Measurements from ENCODE around the gene CLCA2.

The CLCA2 gene, protein sequence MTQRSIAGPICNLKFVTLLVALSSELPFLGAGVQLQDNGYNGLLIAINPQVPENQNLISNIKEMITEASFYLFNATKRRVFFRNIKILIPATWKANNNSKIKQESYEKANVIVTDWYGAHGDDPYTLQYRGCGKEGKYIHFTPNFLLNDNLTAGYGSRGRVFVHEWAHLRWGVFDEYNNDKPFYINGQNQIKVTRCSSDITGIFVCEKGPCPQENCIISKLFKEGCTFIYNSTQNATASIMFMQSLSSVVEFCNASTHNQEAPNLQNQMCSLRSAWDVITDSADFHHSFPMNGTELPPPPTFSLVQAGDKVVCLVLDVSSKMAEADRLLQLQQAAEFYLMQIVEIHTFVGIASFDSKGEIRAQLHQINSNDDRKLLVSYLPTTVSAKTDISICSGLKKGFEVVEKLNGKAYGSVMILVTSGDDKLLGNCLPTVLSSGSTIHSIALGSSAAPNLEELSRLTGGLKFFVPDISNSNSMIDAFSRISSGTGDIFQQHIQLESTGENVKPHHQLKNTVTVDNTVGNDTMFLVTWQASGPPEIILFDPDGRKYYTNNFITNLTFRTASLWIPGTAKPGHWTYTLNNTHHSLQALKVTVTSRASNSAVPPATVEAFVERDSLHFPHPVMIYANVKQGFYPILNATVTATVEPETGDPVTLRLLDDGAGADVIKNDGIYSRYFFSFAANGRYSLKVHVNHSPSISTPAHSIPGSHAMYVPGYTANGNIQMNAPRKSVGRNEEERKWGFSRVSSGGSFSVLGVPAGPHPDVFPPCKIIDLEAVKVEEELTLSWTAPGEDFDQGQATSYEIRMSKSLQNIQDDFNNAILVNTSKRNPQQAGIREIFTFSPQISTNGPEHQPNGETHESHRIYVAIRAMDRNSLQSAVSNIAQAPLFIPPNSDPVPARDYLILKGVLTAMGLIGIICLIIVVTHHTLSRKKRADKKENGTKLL

DNA sequence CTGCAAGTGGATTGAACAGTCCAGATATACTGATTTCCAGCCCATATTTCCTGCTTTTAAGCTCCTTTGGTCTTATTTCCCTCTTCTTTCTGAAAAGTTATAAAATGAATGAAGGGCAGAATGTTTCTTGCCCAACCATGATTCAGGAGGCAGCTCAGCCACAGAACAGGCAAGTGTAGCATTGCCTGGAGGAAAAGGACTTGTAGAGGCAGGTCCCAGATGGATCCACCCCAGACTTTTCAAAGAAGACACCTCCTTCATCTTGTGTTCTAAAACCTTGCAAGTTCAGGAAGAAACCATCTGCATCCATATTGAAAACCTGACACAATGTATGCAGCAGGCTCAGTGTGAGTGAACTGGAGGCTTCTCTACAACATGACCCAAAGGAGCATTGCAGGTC lies at the start of gene CLCA2:
Gene CLCA2 (plus strand): TSS at position 299 of the 400 bp plus-strand sequence. CDS start 77 bp downstream, at position 376.
- Mint-ChIP-seq H3K4me1 (peaks cover 7% of the 10 kb centered on the region), H3K27ac (no peak within 1 kb of the TSS), H3K36me3 (no peaks in the 10 kb centered on the region), H3K27me3 (peaks cover 6% of the 10 kb centered on the region), H3K9me3 (no peaks in the 10 kb centered on the region), H3K4me3 (no peak within 1 kb of the TSS)
- ATAC-seq: no peak

DNA sequence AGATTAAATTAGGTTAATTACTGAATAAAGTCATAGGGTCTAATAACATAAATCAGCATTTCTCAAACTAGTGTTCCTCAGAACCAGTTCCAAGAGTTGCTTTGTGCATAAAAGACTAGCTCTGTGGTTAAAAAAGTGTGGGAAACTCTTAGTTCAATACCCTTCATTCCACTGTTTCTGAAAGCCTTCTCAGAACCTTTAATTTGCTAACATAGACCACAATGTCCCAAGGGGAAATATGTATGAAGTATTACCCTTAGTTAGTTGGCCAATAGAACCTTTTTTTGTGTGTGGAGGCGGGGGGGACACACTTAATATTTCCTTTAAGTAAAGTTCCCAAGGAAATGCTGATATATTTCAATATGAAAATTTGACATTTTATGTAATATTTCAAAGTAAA lies 48.3 kb upstream of the CLCA2 start:
- H3K27me3 Mint-ChIP-seq: no peaks in the 10 kb centered on the region
- H3K4me1 Mint-ChIP-seq: no peaks in the 10 kb centered on the region
- H3K9me3 Mint-ChIP-seq: peaks cover 9% of the 10 kb centered on the region
- ATAC-seq: no peak
- no peak overlapping the region for H3K4me3 Mint-ChIP-seq
- H3K27ac Mint-ChIP-seq: no peak overlapping the region
- peaks cover 60% of the 10 kb centered on the region for H3K36me3 Mint-ChIP-seq

DNA sequence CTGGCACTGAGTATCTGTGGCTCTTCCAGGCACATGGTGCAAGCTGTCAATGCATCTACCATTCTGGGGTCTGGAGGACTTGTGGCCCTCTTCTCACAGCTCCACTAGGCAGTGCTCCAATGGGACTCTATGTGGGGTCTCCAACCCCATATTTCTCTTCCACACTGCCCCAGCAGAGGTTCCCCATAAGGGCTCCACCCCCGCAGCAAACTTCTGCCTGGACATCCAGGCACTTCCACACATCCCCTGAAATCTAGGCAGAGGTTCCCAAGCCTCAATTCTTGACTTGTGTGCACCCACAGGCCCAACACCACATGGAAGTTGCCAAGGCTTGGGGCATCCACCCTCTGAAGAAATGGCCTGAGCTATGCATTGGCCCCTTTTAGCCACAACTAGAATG lies 46.6 kb upstream of the CLCA2 start:
- Mint-ChIP-seq H3K36me3 (peaks cover 51% of the 10 kb centered on the region), H3K9me3 (peaks cover 9% of the 10 kb centered on the region), H3K4me3 (no peak overlapping the region), H3K4me1 (no peaks in the 10 kb centered on the region), H3K27me3 (no peaks in the 10 kb centered on the region), H3K27ac (no peak overlapping the region)
- no peak for ATAC-seq

DNA sequence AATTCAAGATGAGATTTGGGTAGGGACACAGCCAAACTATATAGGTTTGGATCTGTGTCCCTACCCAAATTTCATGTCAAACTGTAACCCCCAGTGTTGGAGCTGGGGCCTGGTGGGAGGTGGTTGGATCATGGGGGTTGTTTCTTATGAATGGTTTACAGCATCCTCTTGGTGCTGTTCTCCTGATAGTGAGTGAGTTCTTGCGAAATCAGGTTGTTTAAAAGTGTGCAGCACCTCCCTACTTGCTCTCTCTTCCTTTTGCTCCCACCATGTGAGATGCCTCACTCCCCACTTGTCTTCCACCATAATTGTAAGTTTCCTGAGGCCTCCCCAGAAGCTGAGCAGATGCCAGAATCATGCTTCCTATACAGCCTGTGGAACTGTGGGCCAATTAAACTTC lies 45.2 kb upstream of the CLCA2 start:
- H3K36me3 Mint-ChIP-seq: peaks cover 37% of the 10 kb centered on the region
- no peak for ATAC-seq
- no peak overlapping the region for H3K27ac Mint-ChIP-seq

DNA sequence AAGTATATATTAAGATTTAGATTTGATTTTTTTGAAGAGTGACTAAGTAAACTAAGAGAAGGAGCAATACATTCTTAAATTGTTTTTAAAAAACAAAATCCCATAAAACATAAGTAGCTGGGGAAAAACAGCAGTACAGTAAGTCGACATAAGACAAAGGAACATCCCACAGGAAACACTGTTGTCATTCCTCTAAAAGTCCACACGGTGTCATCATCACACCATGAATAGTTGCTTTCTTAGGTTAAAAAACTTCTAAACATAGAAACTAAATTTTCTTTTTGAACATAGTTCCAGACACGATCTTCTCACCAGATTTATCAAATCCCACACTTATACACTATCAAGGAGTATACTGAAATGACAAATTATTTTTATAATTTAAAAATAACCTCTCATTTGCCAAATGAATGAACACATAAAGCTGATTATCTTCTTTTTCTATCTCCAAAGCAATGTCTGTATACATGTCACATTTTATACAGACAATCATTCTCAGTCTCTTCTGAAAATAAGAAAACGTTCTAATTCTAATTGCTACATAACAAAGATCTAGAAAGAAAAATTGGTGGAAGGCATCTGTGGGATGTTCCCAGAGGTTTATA lies 43.6 kb upstream of the CLCA2 start:
- ATAC-seq: no peak
- no peak overlapping the region for H3K27ac Mint-ChIP-seq
- peaks cover 9% of the 10 kb centered on the region for H3K9me3 Mint-ChIP-seq
- H3K36me3 Mint-ChIP-seq: peaks cover 25% of the 10 kb centered on the region
- H3K4me1 Mint-ChIP-seq: no peaks in the 10 kb centered on the region
- no peak overlapping the region for H3K4me3 Mint-ChIP-seq
- no peaks in the 10 kb centered on the region for H3K27me3 Mint-ChIP-seq

More for the DNA sequence above, 45.2 kb upstream of the CLCA2 start:
- H3K9me3 Mint-ChIP-seq: peaks cover 9% of the 10 kb centered on the region
- no peak overlapping the region for H3K4me3 Mint-ChIP-seq
- H3K27me3 Mint-ChIP-seq: no peaks in the 10 kb centered on the region
- no peaks in the 10 kb centered on the region for H3K4me1 Mint-ChIP-seq

DNA sequence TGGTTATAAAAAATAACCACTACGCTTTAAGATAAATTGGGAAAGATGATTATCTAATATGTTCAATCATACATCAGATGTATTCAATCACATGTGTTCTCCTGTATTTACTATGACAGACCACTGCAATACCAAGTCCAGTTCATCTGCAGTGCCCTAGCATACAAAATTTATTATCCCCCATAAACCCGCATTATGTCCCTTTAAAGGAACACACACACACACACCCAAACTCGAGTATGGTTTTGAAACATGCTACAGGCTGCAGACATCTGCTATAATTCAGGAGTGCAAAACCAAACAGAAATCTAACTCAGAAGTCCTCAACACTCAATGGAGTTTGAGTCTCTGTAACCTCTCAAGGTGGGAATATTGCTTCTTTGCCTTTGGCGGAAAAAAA lies 42.7 kb upstream of the CLCA2 start:
- Mint-ChIP-seq H3K27ac (no peak overlapping the region), H3K36me3 (peaks cover 23% of the 10 kb centered on the region), H3K9me3 (peaks cover 9% of the 10 kb centered on the region), H3K4me3 (no peak overlapping the region), H3K27me3 (no peaks in the 10 kb centered on the region), H3K4me1 (no peaks in the 10 kb centered on the region)
- ATAC-seq: no peak

DNA sequence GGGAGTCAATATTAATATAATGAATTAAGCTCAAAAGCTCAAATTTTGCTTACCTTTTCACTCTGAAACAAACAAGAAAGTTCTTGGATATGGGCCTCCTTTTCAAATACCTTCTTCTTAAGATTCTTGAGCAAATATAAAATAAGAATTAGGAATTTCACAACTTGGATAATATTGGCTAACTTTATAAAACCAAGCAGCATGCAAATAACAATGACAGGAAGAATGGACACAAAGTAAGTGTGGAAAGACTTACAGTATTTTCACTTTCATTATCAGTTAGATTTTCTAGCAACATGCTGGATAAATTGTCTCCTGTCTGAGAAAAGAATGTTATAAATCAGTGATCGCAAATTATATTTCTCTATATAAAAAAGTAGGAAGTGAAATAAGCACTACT lies 41.1 kb upstream of the CLCA2 start:
- H3K4me3 Mint-ChIP-seq: no peak overlapping the region
- no peaks in the 10 kb centered on the region for H3K27me3 Mint-ChIP-seq
- H3K27ac Mint-ChIP-seq: no peak overlapping the region
- H3K9me3 Mint-ChIP-seq: peaks cover 4% of the 10 kb centered on the region
- ATAC-seq: no peak
- no peaks in the 10 kb centered on the region for H3K4me1 Mint-ChIP-seq
- peaks cover 7% of the 10 kb centered on the region for H3K36me3 Mint-ChIP-seq

DNA sequence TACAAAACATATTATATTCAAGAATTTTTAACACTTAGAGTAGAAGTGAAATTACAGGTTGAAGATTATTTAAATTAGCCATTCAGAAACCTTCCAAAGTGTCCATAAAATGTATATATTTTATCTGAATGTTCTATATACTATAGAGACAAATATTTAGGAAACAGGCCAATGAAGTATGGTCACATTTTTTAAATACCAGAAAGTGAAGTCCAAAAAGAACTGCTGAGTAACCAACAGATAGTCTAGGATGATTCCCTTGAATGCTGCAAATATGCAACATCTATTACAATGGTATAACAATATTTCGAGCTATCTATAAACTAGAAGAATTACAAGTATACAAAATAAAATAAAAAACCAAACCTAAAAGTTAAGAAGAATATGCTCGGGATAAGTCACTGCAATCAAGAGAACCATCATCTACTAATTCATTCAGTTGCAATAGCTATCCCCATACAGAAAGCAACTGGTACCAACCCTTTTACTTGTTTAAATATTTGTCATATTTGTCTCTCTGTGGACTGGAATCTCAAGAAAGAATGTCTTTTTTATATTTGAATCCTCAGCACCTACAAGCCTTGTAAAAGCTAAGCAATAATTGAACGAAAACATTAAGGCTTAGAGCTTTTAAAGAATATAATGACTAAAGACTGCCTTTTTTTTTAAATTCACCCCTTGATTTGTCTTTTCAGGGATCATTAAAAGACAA lies 35.9 kb upstream of the CLCA2 start:
- Mint-ChIP-seq H3K4me1 (peaks cover 36% of the 10 kb centered on the region), H3K27me3 (no peaks in the 10 kb centered on the region), H3K4me3 (no peak overlapping the region), H3K36me3 (no peaks in the 10 kb centered on the region), H3K9me3 (no peaks in the 10 kb centered on the region), H3K27ac (no peak overlapping the region)
- no peak for ATAC-seq

DNA sequence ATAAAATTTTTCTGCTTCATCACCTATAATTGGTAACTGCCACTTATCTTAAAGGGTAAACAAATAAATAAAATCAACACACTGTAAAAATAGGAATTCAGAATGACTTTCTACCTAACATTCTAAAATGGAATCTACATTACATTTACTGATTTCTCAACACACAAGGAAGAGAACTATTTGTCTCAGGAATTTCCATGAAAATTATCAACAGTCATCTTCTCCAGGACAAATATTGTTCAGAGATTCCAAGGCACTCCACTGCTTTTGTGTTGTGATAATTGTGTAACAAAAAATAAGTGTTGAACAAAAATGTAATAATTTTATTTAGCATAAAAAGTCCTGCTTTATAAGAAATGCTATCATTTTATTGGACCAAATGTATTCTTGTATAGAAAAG lies 35.2 kb upstream of the CLCA2 start:
- Mint-ChIP-seq H3K4me3 (no peak overlapping the region), H3K36me3 (no peaks in the 10 kb centered on the region), H3K4me1 (peaks cover 43% of the 10 kb centered on the region), H3K27me3 (no peaks in the 10 kb centered on the region), H3K9me3 (no peaks in the 10 kb centered on the region), H3K27ac (peak overlapping the region; percentile 68)
- no peak for ATAC-seq

DNA sequence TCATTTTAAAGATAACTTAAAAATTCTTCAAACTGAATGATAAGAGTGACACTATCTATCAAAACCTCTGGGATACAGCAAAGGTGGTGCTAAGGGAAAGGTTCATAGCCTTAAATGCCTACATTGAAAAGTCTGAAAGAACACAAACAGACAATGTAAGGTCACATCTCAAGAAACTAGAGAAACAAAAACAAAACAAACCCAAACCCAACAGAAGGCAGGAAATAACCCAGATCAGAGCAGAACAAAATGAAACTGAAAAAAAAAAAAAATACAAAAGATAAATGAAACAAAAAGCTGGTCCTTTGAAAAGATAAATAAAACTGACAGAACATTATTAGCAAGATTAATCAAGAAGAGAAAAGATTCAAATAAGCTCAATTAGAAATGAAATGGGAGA lies 34.7 kb upstream of the CLCA2 start:
- H3K4me3 Mint-ChIP-seq: peak overlapping the region; percentile 1
- H3K9me3 Mint-ChIP-seq: no peaks in the 10 kb centered on the region
- no peaks in the 10 kb centered on the region for H3K36me3 Mint-ChIP-seq
- peaks cover 44% of the 10 kb centered on the region for H3K4me1 Mint-ChIP-seq
- peak overlapping the region; percentile 68 for H3K27ac Mint-ChIP-seq
- no peak for ATAC-seq
- no peaks in the 10 kb centered on the region for H3K27me3 Mint-ChIP-seq

DNA sequence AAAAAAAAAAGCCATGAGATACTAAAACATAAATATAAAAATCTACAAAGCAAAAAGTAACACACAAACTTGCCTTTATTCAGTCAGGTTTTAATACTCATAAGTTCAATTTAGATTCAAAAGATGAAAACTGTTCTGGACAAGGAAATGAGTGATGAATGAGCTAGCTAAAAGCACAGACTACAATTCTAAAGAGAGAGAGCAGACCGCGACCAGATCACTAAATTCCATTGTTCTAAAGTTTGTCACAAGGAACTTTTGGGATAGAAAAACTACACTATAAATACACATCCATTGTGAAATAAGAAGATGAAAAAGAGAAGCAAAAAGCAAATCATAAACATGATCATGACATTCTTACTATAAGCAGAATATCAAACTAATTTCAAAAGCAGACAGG lies 29.6 kb upstream of the CLCA2 start:
- ATAC-seq: no peak

DNA sequence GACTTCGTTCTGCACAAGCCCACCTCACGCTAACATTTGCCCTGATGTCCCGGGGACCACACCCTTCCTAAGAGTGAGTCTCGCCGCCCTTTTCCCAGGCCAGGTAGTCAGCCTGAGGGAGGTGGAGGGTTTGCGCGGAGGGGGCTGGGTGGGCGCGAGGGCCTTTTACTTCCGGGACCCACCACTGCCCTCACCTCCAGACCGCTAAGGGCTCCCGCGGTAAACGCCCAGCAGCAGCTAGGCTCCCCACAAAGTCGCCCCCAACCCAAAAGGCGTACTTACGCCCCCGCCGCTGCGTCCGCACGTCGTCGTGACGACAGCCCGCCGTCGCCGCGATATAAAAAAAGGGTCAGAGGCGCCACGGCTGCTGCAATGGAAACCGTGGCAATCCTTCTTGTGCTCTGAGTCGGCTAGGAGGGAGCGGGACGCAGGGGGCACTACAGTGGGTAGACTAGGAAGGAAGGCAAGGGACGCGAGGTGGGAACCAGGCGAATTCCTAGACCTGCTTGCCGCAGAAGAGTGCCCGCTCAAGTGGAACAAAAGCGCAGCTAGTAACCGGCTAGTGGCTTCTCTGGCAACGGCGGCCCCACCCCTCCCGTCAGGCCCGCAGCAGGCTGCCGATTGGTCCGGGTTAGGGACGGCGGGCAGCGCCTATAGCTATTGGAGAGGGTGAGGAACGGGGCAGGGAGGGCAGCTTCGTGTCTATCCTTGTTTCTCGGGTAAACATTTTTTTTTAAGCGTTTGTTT lies 28.0 kb upstream of the CLCA2 start, which contains the start of gene ODF2L:
Gene ODF2L (minus strand): TSS at position 573 of the 747 bp plus-strand sequence. CDS start 9,296 bp downstream, outside the sequence.
- no peaks in the 10 kb centered on the region for H3K9me3 Mint-ChIP-seq
- peak; percentile 100 for ATAC-seq
- no peaks in the 10 kb centered on the region for H3K36me3 Mint-ChIP-seq
- peaks cover 39% of the 10 kb centered on the region for H3K4me1 Mint-ChIP-seq
- peak within 1 kb of the TSS; percentile 87 for H3K4me3 Mint-ChIP-seq
- no peaks in the 10 kb centered on the region for H3K27me3 Mint-ChIP-seq
- peak within 1 kb of the TSS; percentile 89 for H3K27ac Mint-ChIP-seq

More for the DNA sequence above, 29.6 kb upstream of the CLCA2 start:
- Mint-ChIP-seq H3K36me3 (no peaks in the 10 kb centered on the region), H3K4me3 (peak overlapping the region; percentile 15), H3K9me3 (no peaks in the 10 kb centered on the region), H3K4me1 (peaks cover 54% of the 10 kb centered on the region), H3K27me3 (no peaks in the 10 kb centered on the region), H3K27ac (peak overlapping the region; percentile 89)

DNA sequence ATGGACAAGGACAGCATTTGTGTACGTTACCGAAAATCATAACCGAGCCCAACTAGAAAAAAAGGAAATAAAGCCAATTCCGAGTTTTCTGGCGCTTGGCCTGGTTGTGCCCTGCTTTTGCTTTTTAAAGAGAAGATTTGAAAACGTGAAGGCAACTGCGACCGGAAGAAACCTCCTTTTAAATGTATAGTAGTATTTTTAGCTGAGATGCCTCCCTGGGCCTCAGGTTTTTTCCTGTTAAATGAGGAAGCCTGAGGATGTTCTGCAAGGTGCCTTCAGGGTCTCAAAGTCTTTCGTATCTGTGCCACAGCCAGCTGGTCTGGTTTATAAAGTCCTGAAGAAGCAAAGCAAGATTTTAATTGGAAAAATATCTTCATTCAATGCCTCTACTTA lies 27.5 kb upstream of the CLCA2 start:
- ATAC-seq: peak; percentile 18
- Mint-ChIP-seq H3K36me3 (no peaks in the 10 kb centered on the region), H3K4me1 (peaks cover 33% of the 10 kb centered on the region), H3K27me3 (no peaks in the 10 kb centered on the region), H3K9me3 (no peaks in the 10 kb centered on the region), H3K4me3 (peak overlapping the region; percentile 87), H3K27ac (peak overlapping the region; percentile 89)

DNA sequence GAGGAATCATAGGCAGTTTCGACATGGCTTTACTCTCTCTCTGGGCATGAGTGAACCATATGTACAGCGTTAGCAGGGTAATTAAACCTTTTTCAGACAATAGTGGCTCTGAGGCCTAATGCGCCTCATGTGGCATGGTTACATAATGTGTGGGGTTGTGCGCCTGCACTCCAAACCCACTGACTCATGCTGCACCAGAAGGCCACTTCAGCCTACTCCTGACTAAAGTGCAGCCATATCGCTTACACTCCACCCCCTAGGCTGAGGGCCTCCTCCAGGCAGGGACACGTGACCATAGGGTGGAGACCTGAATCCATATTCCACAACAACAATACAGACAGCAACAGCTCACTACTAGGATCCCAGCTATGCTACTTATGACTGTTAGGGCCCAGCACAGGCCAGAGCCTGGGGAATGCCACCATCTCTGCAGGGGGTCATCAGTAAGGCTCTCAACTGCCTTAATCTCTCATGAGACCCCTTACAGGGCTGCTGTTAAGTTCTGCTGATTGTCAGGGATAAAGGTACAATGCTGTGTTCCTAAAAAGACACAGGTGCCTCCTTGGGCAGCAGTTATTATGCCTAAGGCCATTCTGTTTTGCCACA lies 14.5 kb upstream of the CLCA2 start:
- Mint-ChIP-seq H3K9me3 (no peaks in the 10 kb centered on the region), H3K27ac (no peak overlapping the region), H3K4me1 (no peaks in the 10 kb centered on the region), H3K27me3 (no peaks in the 10 kb centered on the region), H3K36me3 (no peaks in the 10 kb centered on the region), H3K4me3 (no peak overlapping the region)
- no peak for ATAC-seq

Data from stimulated activated memory B cell treated with anti-CD40 and anti-IgM and Interleukin-4, amounts not matched to agents 10 μg/mL and 1 μg/mL and 100 μg/mL, for 72 hours (primary cell).